Bronchial epithelial cell (primary cell): Measurements from ENCODE around the gene PDP2. TPM values are rescaled to one million over a fixed set of nuclear protein-coding genes. Genes with fewer than 3 reads are reported as not detected.

Source experiments
- DNase-seq: peaks from one replicate; pipeline ENCODE4 v3.0.0-alpha.2; 2010; ENCODE audit warnings: low read depth
- FAIRE-seq: peaks from 2 replicates; lab custom pipeline; 2011; peaks lifted over from hg19 to GRCh38; lab: Jason Lieb, UNC
- H3K27me3 ChIP-seq: 2 replicates; pipeline ENCODE4 v1.5.1; 2011; ENCODE audit warnings: low read length; ENCODE audit not compliant: control insufficient read depth, insufficient read depth
- H3K36me3 ChIP-seq: 2 replicates; pipeline ENCODE4 v1.5.1; 2011; ENCODE audit warnings: low read length; ENCODE audit not compliant: control insufficient read depth, insufficient read depth
- H3K4me3 ChIP-seq: 2 replicates; pipeline ENCODE4 v1.5.1; 2011; ENCODE audit warnings: mild to moderate bottlenecking, low read depth, low read length, control low read depth
- CTCF ChIP-seq: IDR thresholded peaks from 2 replicates; pipeline ENCODE4 v1.5.1; 2011; ENCODE audit warnings: mild to moderate bottlenecking, moderate library complexity, low read length, control low read depth, inconsistent platforms; ENCODE audit not compliant: insufficient read depth, severe bottlenecking
- total RNA-seq: library from RNA; depleted of rRNA; stranded (reverse); fragments of >200 nt; gene quantifications from 2 replicates; pipeline ENCODE4 v1.2.1, GENCODE V29; 2014

Gene PDP2
- total RNA-seq, 1 donor from 2014 or later: 9.0 TPM

GRCh38 chr16:66841366-66841765 is 38.9 kb upstream of the PDP2 start:
- TF ChIP-seq CTCF: no peak
- H3K36me3 ChIP-seq: no peaks in the 10 kb centered on the region
- FAIRE-seq (no peak), DNase-seq (no peak)
- no peak overlapping the region for H3K4me3 ChIP-seq
- H3K27me3 ChIP-seq: peaks cover 15% of the 10 kb centered on the region

GRCh38 chr16:66842765-66843164 is 37.5 kb upstream of the PDP2 start:
- Histone ChIP-seq H3K4me3 (no peak overlapping the region), H3K27me3 (peaks cover 24% of the 10 kb centered on the region)
- FAIRE-seq: no peak

GRCh38 chr16:66843191-66843590 is 37.1 kb upstream of the PDP2 start:
- Histone ChIP-seq H3K4me3 (no peak overlapping the region), H3K27me3 (peaks cover 24% of the 10 kb centered on the region), H3K36me3 (no peaks in the 10 kb centered on the region)
- no peak for TF ChIP-seq CTCF
- DNase-seq (no peak), FAIRE-seq (peak; percentile 47)

More at GRCh38 chr16:66842765-66843164, 37.5 kb upstream of the PDP2 start:
- DNase-seq: peak; percentile 32
- no peak for TF ChIP-seq CTCF
- no peaks in the 10 kb centered on the region for H3K36me3 ChIP-seq

- H3K4me3 ChIP-seq: no peak overlapping the region
- H3K36me3 ChIP-seq: no peaks in the 10 kb centered on the region
- no peak for TF ChIP-seq CTCF
- FAIRE-seq (no peak), DNase-seq (no peak)
- peaks cover 24% of the 10 kb centered on the region for H3K27me3 ChIP-seq
Observed at GRCh38 chr16:66844009-66844341, 36.3 kb upstream of the PDP2 start.

- FAIRE-seq (no peak), DNase-seq (no peak)
- no peak for TF ChIP-seq CTCF
- peaks cover 24% of the 10 kb centered on the region for H3K27me3 ChIP-seq
- H3K4me3 ChIP-seq: peak within 1 kb of the TSS; percentile 16
- H3K36me3 ChIP-seq: no peaks in the 10 kb centered on the region
Observed at GRCh38 chr16:66844342-66845079, 35.8 kb upstream of the PDP2 start, which contains the start of gene CA7. CA7 (plus strand) TSS chr16:66844414; CDS start chr16:66844488, 74 bp downstream.

- no peak for DNase-seq
- Histone ChIP-seq H3K27me3 (peaks cover 24% of the 10 kb centered on the region), H3K4me3 (no peak overlapping the region)
Observed at GRCh38 chr16:66845080-66845410, 35.3 kb upstream of the PDP2 start.

More at GRCh38 chr16:66845080-66845410, 35.3 kb upstream of the PDP2 start:
- no peak for TF ChIP-seq CTCF
- H3K36me3 ChIP-seq: no peaks in the 10 kb centered on the region
- no peak for FAIRE-seq
